ENCODE data around the gene MAPK8IP1. TPM values are rescaled to one million over a fixed set of nuclear protein-coding genes. Genes with fewer than 3 reads are reported as not detected.

Gene MAPK8IP1
- total RNA-seq, 1 experiment from 2014 or later, result 12.7 TPM

DNA sequence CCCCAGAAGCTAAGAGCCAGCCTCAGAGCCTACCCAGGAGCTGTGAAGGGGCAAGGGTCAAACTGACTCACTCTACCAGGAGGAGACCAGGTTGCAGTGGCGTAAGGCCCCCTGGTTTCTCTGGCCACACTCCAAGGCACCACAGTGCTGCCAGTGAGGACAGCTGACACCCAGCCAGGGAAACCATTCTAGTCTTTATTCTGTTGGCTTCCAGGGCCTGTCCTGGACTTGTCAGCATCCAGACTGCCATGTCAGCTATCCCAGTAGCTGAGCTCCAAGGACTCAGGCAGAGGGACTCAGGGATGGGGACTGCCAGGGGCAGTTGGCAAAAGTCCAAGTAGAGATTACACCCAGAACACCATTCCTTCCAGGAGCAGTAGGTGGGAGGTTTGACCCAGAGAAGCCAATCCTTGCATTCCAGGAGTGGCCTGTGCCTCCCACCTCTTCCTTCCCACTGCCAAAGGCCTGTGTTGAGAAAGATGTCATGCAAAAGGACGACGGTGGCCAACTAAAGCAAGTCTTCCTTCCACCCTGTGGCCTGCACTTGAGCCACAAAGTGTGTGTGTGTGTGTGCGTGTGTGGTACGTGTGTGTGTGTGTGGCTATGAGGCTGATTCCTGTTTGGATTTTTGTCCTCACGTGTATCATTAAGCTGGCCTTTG, 3.6 kb upstream of the MAPK8IP1 start:
- CTCF ChIA-PET, result interaction anchor here (0.6 kb wide), 1 partner anchor 483 kb away, joined by 5 read pairs; no protein-coding TSS in a partner anchor
- H3K36me3 ChIP-seq (ENCODE audit: control insufficient read depth, insufficient read depth, low read length), result no peaks in the 10 kb centered on the region
- in situ Hi-C loops (cut with HindIII; ENCODE audit: low pct_unique_long_range_greater_than_20kb, low sequenced_read_pairs), result no loop called here
- no peaks in the 10 kb centered on the region for H3K9me3 ChIP-seq (ENCODE audit: control insufficient read depth, insufficient read depth, low read depth, low read length)
- H3K27ac ChIP-seq (ENCODE audit: low read length), result no peak overlapping the region
- no peak overlapping the region for H3K4me3 ChIP-seq (ENCODE audit: low read depth in 2 of 2, low read length in 2 of 2)
- intact Hi-C loops (cut with micrococcal nuclease; ENCODE audit: unreplicated experiment), result no loop called here
- ATAC-seq, result no peak
- no TSS peak for BruUV-seq (replicated peaks)
- no peak for DNase-seq (ENCODE audit: low read depth, low spot score)
- POLR2A ChIA-PET, result no interaction called here
- H3K27me3 ChIP-seq (ENCODE audit: control insufficient read depth, insufficient read depth, low read length), result no peaks in the 10 kb centered on the region
- TF ChIP-seq TCF7L2 (IDR thresholded peaks at IDR 0.05; ENCODE audit: low read depth, low read length), result no peak
- H3K4me1 ChIP-seq (ENCODE audit: control insufficient read depth, insufficient read depth, low read length), result no peaks in the 10 kb centered on the region

DNA sequence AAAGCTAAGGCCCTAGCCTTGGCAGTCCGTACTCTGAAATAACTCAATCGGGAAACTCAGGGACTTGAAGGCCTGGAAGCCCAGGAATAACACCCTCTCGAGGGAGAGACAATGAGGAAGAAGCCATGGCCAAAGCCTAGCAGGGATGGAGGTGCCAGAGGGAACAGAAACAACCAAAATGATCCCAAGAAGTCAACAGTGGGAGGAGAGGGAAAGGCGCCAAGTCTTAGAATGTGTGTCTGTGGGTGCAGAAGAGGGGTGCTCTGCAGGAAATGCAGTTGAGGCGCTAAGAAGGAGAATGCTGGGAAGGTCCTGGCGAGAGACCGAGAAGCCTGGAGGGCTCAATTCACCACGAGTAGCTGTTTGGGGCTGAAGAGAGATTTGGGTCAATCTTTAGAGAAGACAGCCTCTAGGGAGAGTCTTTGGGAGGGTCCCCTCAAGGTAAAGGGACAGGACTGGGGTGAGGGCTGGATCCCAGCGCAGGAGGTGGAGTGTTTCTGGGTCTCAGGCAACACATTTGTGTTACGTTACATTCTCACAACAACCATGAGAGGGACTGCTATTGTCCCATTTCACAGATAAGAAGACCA, 760 bp upstream of the MAPK8IP1 start:
- no peak overlapping the region for H3K4me3 ChIP-seq (ENCODE audit: low read depth in 2 of 2, low read length in 2 of 2)
- intact Hi-C loops (cut with micrococcal nuclease; ENCODE audit: unreplicated experiment), result no loop called here
- no peaks in the 10 kb centered on the region for H3K36me3 ChIP-seq (ENCODE audit: control insufficient read depth, insufficient read depth, low read length)
- DNase-seq (ENCODE audit: low read depth, low spot score), result no peak
- no peaks in the 10 kb centered on the region for H3K27me3 ChIP-seq (ENCODE audit: control insufficient read depth, insufficient read depth, low read length)
- ChIA-PET CTCF (no interaction called here), POLR2A (no interaction called here)
- no TSS peak for BruUV-seq (replicated peaks)
- no peaks in the 10 kb centered on the region for H3K4me1 ChIP-seq (ENCODE audit: control insufficient read depth, insufficient read depth, low read length)
- no peaks in the 10 kb centered on the region for H3K9me3 ChIP-seq (ENCODE audit: control insufficient read depth, insufficient read depth, low read depth, low read length)
- ATAC-seq, result no peak
- in situ Hi-C loops (cut with HindIII; ENCODE audit: low pct_unique_long_range_greater_than_20kb, low sequenced_read_pairs), result no loop called here
- no peak for TF ChIP-seq POLR2AphosphoS5 (IDR thresholded peaks at IDR 0.05; ENCODE audit: low read depth, low read length)
- TF ChIP-seq, protein P1, sequence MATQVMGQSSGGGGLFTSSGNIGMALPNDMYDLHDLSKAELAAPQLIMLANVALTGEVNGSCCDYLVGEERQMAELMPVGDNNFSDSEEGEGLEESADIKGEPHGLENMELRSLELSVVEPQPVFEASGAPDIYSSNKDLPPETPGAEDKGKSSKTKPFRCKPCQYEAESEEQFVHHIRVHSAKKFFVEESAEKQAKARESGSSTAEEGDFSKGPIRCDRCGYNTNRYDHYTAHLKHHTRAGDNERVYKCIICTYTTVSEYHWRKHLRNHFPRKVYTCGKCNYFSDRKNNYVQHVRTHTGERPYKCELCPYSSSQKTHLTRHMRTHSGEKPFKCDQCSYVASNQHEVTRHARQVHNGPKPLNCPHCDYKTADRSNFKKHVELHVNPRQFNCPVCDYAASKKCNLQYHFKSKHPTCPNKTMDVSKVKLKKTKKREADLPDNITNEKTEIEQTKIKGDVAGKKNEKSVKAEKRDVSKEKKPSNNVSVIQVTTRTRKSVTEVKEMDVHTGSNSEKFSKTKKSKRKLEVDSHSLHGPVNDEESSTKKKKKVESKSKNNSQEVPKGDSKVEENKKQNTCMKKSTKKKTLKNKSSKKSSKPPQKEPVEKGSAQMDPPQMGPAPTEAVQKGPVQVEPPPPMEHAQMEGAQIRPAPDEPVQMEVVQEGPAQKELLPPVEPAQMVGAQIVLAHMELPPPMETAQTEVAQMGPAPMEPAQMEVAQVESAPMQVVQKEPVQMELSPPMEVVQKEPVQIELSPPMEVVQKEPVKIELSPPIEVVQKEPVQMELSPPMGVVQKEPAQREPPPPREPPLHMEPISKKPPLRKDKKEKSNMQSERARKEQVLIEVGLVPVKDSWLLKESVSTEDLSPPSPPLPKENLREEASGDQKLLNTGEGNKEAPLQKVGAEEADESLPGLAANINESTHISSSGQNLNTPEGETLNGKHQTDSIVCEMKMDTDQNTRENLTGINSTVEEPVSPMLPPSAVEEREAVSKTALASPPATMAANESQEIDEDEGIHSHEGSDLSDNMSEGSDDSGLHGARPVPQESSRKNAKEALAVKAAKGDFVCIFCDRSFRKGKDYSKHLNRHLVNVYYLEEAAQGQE (IDR thresholded peaks at IDR 0.05; ENCODE audit: insufficient read depth in 1 of 2, low read depth in 2 of 2, low read length in 1 of 2), result 0 out of 4 replicates have a peak, but pooled peaks of 1 of the 2 experiments have one; percentile 0
- H3K27ac ChIP-seq (ENCODE audit: low read length), result no peak overlapping the region

DNA sequence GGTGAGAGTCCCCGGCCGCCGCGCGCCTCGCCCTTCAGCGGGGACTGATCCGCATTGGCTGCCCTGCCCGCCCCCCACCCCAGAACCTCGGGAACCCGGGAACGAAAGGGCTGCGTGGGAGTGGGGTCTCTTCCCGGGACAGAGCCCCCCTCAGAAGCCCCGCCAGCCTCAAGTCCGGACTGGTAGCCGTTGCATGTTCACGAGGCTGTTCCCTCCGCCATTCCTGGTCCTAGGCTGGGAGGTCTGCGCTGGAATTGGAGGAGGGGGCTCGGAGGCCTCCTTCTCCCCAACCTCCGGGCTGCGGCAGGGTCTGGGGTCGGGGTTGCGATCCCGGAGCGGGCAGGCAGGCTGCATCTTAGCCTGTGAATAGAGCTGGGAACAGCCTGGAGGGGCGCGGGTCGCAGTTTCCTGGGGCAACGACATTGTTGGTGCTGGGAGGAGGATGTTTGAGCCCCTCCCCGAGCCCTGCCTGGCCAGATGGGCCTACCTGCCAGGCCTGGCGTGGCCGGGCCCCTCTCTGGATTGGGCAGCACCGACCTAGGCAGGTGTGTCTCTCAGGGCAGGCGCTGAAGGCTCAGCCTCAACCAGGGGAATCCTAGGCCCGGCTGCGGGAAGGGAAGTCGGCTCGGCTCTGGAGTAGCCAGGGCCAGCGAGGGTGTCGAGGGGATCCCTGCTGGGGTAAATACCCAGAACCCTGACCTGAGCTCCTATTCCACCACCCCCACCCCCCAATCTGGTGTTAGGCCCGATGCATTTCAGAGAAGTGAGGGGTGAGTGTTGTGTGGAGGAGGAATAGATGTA, 670 bp downstream of the MAPK8IP1 start:
- ChIA-PET CTCF (no interaction called here), POLR2A (interaction anchor here (0.6 kb wide), 1 partner anchor 39 kb away, joined by 6 read pairs; the partner anchor contains the start of gene CRY2)
- no peaks in the 10 kb centered on the region for H3K4me1 ChIP-seq (ENCODE audit: control insufficient read depth, insufficient read depth, low read length)
- H3K27ac ChIP-seq (ENCODE audit: low read length), result no peak overlapping the region
- no peaks in the 10 kb centered on the region for H3K36me3 ChIP-seq (ENCODE audit: control insufficient read depth, insufficient read depth, low read length)
- no peak for TF ChIP-seq TCF7L2 (IDR thresholded peaks at IDR 0.05; ENCODE audit: low read depth, low read length)
- TF ChIP-seq, protein P2, sequence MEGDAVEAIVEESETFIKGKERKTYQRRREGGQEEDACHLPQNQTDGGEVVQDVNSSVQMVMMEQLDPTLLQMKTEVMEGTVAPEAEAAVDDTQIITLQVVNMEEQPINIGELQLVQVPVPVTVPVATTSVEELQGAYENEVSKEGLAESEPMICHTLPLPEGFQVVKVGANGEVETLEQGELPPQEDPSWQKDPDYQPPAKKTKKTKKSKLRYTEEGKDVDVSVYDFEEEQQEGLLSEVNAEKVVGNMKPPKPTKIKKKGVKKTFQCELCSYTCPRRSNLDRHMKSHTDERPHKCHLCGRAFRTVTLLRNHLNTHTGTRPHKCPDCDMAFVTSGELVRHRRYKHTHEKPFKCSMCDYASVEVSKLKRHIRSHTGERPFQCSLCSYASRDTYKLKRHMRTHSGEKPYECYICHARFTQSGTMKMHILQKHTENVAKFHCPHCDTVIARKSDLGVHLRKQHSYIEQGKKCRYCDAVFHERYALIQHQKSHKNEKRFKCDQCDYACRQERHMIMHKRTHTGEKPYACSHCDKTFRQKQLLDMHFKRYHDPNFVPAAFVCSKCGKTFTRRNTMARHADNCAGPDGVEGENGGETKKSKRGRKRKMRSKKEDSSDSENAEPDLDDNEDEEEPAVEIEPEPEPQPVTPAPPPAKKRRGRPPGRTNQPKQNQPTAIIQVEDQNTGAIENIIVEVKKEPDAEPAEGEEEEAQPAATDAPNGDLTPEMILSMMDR (IDR thresholded peaks at IDR 0.05), result no peak
- TF ChIP-seq, protein P1 (IDR thresholded peaks at IDR 0.05; ENCODE audit: insufficient read depth in 1 of 2, low read depth in 2 of 2, low read length in 1 of 2), result no peak
- no TSS peak for BruUV-seq (replicated peaks)
- no peak for DNase-seq (ENCODE audit: low read depth, low spot score)
- intact Hi-C loops (cut with micrococcal nuclease; ENCODE audit: unreplicated experiment), result no loop called here
- H3K27me3 ChIP-seq (ENCODE audit: control insufficient read depth, insufficient read depth, low read length), result no peaks in the 10 kb centered on the region
- no peaks in the 10 kb centered on the region for H3K9me3 ChIP-seq (ENCODE audit: control insufficient read depth, insufficient read depth, low read depth, low read length)
- in situ Hi-C loops (cut with HindIII; ENCODE audit: low pct_unique_long_range_greater_than_20kb, low sequenced_read_pairs), result no loop called here
- H3K4me3 ChIP-seq (ENCODE audit: low read depth in 2 of 2, low read length in 2 of 2), result peak overlapping the region; percentile 31 to 45
- ATAC-seq, result no peak; the same call in 1 of the 2 replicates
